GOT3 (cell line): ENCODE data around the gene MCCC1.
"Not testable (repeated sequence)": the region's sequence is repeated elsewhere in the genome, so short reads cannot be mapped to it uniquely, and the experiment has no call there.

Source experiments
- DNase-seq: peaks from one replicate; lab custom pipeline; 2025; ENCODE audit warnings: mixed read lengths; lab: John Stamatoyannopoulos, UW

MCCC1 gene

GRCh38 chr3:183099026-183099837, at the start of gene MCCC1:
TSS of gene MCCC1 (minus strand) at chr3:183099496. CDS start at chr3:183099440, 56 bp downstream.
- DNase-seq = peak; percentile 97

- no peak for DNase-seq
Observed at GRCh38 chr3:183148056-183148455, 48.8 kb upstream of the MCCC1 start.

- DNase-seq = no peak
Observed at GRCh38 chr3:183144363-183144762, 45.1 kb upstream of the MCCC1 start.

- no peak for DNase-seq
Observed at GRCh38 chr3:183142199-183142598, 42.9 kb upstream of the MCCC1 start.

- DNase-seq = no peak
Observed at GRCh38 chr3:183134844-183135243, 35.5 kb upstream of the MCCC1 start.

GRCh38 chr3:183132409-183132808, 33.1 kb upstream of the MCCC1 start:
- no peak for DNase-seq

- DNase-seq = no peak
Observed at GRCh38 chr3:183131735-183132134, 32.4 kb upstream of the MCCC1 start.

- DNase-seq = no peak
Observed at GRCh38 chr3:183131186-183131725, 32.0 kb upstream of the MCCC1 start.

- DNase-seq = no peak
Observed at GRCh38 chr3:183129243-183129642, 29.9 kb upstream of the MCCC1 start.

- no peak for DNase-seq
Observed at GRCh38 chr3:183128709-183129108, 29.4 kb upstream of the MCCC1 start.

- DNase-seq = no peak
Observed at GRCh38 chr3:183123891-183124290, 24.6 kb upstream of the MCCC1 start.

- no peak for DNase-seq
Observed at GRCh38 chr3:183122257-183122932, 23.1 kb upstream of the MCCC1 start.

- DNase-seq = no peak
Observed at GRCh38 chr3:183120538-183121215, 21.4 kb upstream of the MCCC1 start.

GRCh38 chr3:183117056-183117455, 17.8 kb upstream of the MCCC1 start:
- DNase-seq = no peak

- DNase-seq = no peak
Observed at GRCh38 chr3:183116025-183116614, 16.8 kb upstream of the MCCC1 start.

- no peak for DNase-seq
Observed at GRCh38 chr3:183114384-183115178, 15.3 kb upstream of the MCCC1 start.

- not testable (repeated sequence) for DNase-seq
Observed at GRCh38 chr3:183109847-183110246, 10.6 kb upstream of the MCCC1 start.

GRCh38 chr3:183108470-183108869, 9.2 kb upstream of the MCCC1 start:
- no peak for DNase-seq

GRCh38 chr3:183108001-183108449, 8.7 kb upstream of the MCCC1 start:
- DNase-seq = no peak

- DNase-seq = not testable (repeated sequence)
Observed at GRCh38 chr3:183107372-183107771, 8.1 kb upstream of the MCCC1 start.

- DNase-seq = no peak
Observed at GRCh38 chr3:183106635-183107034, 7.3 kb upstream of the MCCC1 start.
